Keratinocyte (primary cell): Measurements from ENCODE around the gene TNS1.

Source experiments
- CTCF ChIP-seq, 3 experiments: IDR thresholded peaks in 1 of 3; conservative IDR thresholded peaks in 1 of 3; optimal IDR thresholded peaks in 1 of 3; 2 replicates in 2 of 3; 3 replicates in 1 of 3; pipeline versions ENCODE3 to v1.5.1; 2011; ENCODE audit warnings: low read length in 3 of 3, mild to moderate bottlenecking in 3 of 3, moderate library complexity in 2 of 3, control low read depth in 1 of 3, inconsistent platforms in 1 of 3; ENCODE audit not compliant: insufficient read depth in 2 of 3; ENCODE audit errors: extremely low read depth in 1 of 3
- EZH2 ChIP-seq: IDR thresholded peaks from one replicate; pipeline ENCODE4 v1.6.1; 2012; ENCODE audit warnings: inconsistent platforms, mild to moderate bottlenecking, low read length, moderate library complexity

DNA sequence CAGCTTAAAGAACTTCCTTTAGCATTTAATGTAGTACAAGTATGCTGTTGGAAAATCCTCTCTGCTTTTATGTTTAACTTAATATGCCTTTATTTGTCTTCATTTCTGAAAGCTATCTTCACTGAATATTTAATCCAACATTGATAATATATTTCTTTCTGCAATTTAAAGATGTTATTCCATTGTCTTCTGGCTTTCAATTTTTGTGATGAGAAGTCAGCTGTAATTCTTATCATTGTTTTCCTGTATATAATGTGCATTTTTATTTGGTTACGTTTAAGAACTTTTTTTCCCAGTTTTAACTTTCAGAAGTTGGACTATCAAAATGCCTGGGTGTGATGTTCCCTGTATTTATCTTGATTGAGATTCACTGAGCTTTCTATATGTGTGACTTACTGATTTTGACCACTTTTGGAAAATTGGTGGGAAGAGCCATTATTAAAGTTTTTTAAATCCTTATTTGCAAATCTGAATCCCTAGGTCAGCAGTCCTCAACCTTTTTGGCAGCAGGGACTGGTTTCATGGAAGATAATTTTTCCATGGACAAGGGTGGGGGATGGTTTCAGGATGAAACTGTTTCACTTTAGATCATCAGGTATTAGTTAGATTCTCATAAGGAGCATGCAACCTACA, 241.0 kb downstream of the TNS1 start:
- no peak for TF ChIP-seq CTCF (optimal IDR thresholded peaks at IDR 0.05 in 1 of 3, IDR thresholded peaks at IDR 0.05 in 1 of 3, conservative IDR thresholded peaks at IDR 0.05 in 1 of 3; ENCODE audit: extremely low read depth in 1 of 3, insufficient read depth in 2 of 3, low read length in 3 of 3)
- TF ChIP-seq EZH2, result no peak
